HG03469 (cell line): ENCODE data around the gene AFF3.

Source experiments
- ATAC-seq: cut with Tn5 transposase; IDR thresholded peaks from one replicate; pipeline ENCODE4 v1.9.1; 2021; ENCODE audit warnings: mild to moderate bottlenecking, moderate library complexity, moderate number of reproducible peaks; ENCODE audit not compliant: unreplicated experiment

Gene AFF3

GRCh38 chr2:99573634-99574251 is 568.6 kb downstream of the AFF3 start:
- no peak for ATAC-seq

- no peak for ATAC-seq
Observed at GRCh38 chr2:99572373-99573164, 569.8 kb downstream of the AFF3 start.

- no peak for ATAC-seq
Observed at GRCh38 chr2:99571954-99572353, 570.4 kb downstream of the AFF3 start.

GRCh38 chr2:99571533-99571932 is 570.9 kb downstream of the AFF3 start:
- no peak for ATAC-seq

- no peak for ATAC-seq
Observed at GRCh38 chr2:99571021-99571420, 571.4 kb downstream of the AFF3 start.

GRCh38 chr2:99569386-99569785 is 573.0 kb downstream of the AFF3 start:
- no peak for ATAC-seq

- ATAC-seq, result no peak
Observed at GRCh38 chr2:99565227-99565626, 577.2 kb downstream of the AFF3 start.

- no peak for ATAC-seq
Observed at GRCh38 chr2:99562516-99562915, 579.9 kb downstream of the AFF3 start.

- ATAC-seq, result no peak
Observed at GRCh38 chr2:99561804-99562203, 580.6 kb downstream of the AFF3 start.

- no peak for ATAC-seq
Observed at GRCh38 chr2:99559075-99559662, 583.2 kb downstream of the AFF3 start.

- ATAC-seq, result no peak
Observed at GRCh38 chr2:99555404-99555803, 587.0 kb downstream of the AFF3 start.

GRCh38 chr2:99554871-99555270 is 587.5 kb downstream of the AFF3 start:
- ATAC-seq, result no peak

- no peak for ATAC-seq
Observed at GRCh38 chr2:99554238-99554637, 588.2 kb downstream of the AFF3 start.

GRCh38 chr2:99552529-99552928 is 589.9 kb downstream of the AFF3 start:
- ATAC-seq, result no peak

- no peak for ATAC-seq
Observed at GRCh38 chr2:99550368-99550767, 592.0 kb downstream of the AFF3 start.

GRCh38 chr2:99545604-99546003 is 596.8 kb downstream of the AFF3 start:
- ATAC-seq, result no peak

GRCh38 chr2:99545066-99545465 is 597.3 kb downstream of the AFF3 start:
- ATAC-seq, result no peak

GRCh38 chr2:99544608-99545007 is 597.8 kb downstream of the AFF3 start:
- ATAC-seq, result no peak

GRCh38 chr2:99543247-99543646 is 599.1 kb downstream of the AFF3 start:
- ATAC-seq, result no peak

- no peak for ATAC-seq
Observed at GRCh38 chr2:99537910-99538485, 604.4 kb downstream of the AFF3 start.

- ATAC-seq, result no peak
Observed at GRCh38 chr2:99524056-99524455, 618.3 kb downstream of the AFF3 start.

- no peak for ATAC-seq
Observed at GRCh38 chr2:99522157-99522556, 620.2 kb downstream of the AFF3 start.
